HCT116 (cell line): Measurements from ENCODE around the gene TJP3. TPM values are rescaled to one million over a fixed set of nuclear protein-coding genes. Genes with fewer than 3 reads are reported as not detected.

Experiments used
- ATAC-seq: fragments of 200-7000 bp; cut with Tn5 transposase; 2 replicates; pipeline ENCODE4 v1.9.1; 2020; ENCODE audit warnings: mild to moderate bottlenecking, moderate library complexity
- BruUV-seq: library from RNA; stranded (reverse); fragments of 400-500 nt; replicated peaks from 2 replicates; lab custom pipeline; 2021; lab: Mats Ljungman, UMichigan
- CTCF ChIA-PET: fragments of 300-600 bp; sonication (Branson Sonifier 250); formaldehyde crosslinking; loops from one replicate; lab custom pipeline; 2021; ENCODE audit warnings: antibody characterized with exemption; lab: Charles Lee
- POLR2A ChIA-PET: fragments of 300-600, 350-600 bp; sonication (Branson Sonifier 250); formaldehyde crosslinking; loops from one replicate; lab custom pipeline; 2021; ENCODE audit warnings: antibody characterized with exemption; lab: Charles Lee
- RAD21 ChIA-PET, 2 experiments: fragments of 300-600 bp; sonication (Branson Sonifier 250); formaldehyde crosslinking; loops; one replicate each; lab custom pipeline; 2023; ENCODE audit warnings: low total read pairs in 2 of 2; ENCODE audit not compliant: uncharacterized antibody in 2 of 2, unreplicated experiment in 2 of 2, low non-redundant PET in 1 of 2; lab: Charles Lee
- DNase-seq: peaks from one replicate; pipeline ENCODE4 v3.0.0-alpha.2; 2010; ENCODE audit warnings: low read depth, low spot score
- H2AFZ ChIP-seq: fragments of 200-600 bp; shearing (Covaris generic), sonication (generic); 2 replicates; pipeline ENCODE4 v1.6.1; 2017; ENCODE audit warnings: low read depth, mixed run types, mixed read lengths, antibody characterized with exemption, low read length; ENCODE audit not compliant: poor library complexity, severe bottlenecking
- H3K27ac ChIP-seq: 2 replicates; pipeline ENCODE4 v1.5.1; 2012; ENCODE audit warnings: low read depth, low read length
- H3K27me3 ChIP-seq: fragments of 200-600 bp; sonication (generic); 2 replicates; pipeline ENCODE4 v1.6.1; 2016; ENCODE audit warnings: mixed run types, low read length, mixed read lengths; ENCODE audit not compliant: insufficient read depth
- H3K36me3 ChIP-seq, 2 experiments: fragments of 200-500 bp in 1 of 2; fragments of 200-600 bp in 1 of 2; sonication (Bioruptor generic) in 1 of 2; sonication (generic) in 1 of 2; 2 replicates each; pipeline versions ENCODE4 v1.5.1 to v1.6.1; 2014 to 2016; ENCODE audit warnings: low read length in 2 of 2, inconsistent platforms in 1 of 2, mixed read lengths in 1 of 2, mixed run types in 1 of 2; ENCODE audit not compliant: insufficient read depth in 2 of 2, control insufficient read depth in 1 of 2
- H3K4me1 ChIP-seq, 2 experiments: fragments of 200-600 bp in 1 of 2; sonication (generic) in 1 of 2; 2 replicates each; pipeline versions ENCODE4 v1.5.1 to v1.6.1; 2012 to 2017; ENCODE audit warnings: low read length in 2 of 2, inconsistent platforms in 1 of 2, mild to moderate bottlenecking in 1 of 2, mixed read lengths in 1 of 2, mixed run types in 1 of 2, moderate library complexity in 1 of 2; ENCODE audit not compliant: insufficient read depth in 2 of 2, control insufficient read depth in 1 of 2
- H3K4me2 ChIP-seq: fragments of 200-600 bp; sonication (generic); 2 replicates; pipeline ENCODE4 v1.6.1; 2017; ENCODE audit warnings: mixed run types, low read length, mixed read lengths
- H3K4me3 ChIP-seq, 2 experiments: fragments of 200-600 bp in 1 of 2; sonication (generic) in 1 of 2; replicated peaks in 1 of 2; 2 replicates each; pipeline ENCODE4 v1.5.1; 2011 to 2016; ENCODE audit warnings: low read length in 2 of 2, control low read depth in 1 of 2, low read depth in 1 of 2, mild to moderate bottlenecking in 1 of 2, mixed read lengths in 1 of 2, mixed run types in 1 of 2
- H3K79me2 ChIP-seq: fragments of 200-600 bp; sonication (generic); 2 replicates; pipeline ENCODE4 v1.6.1; 2017; ENCODE audit warnings: mild to moderate bottlenecking, mixed run types, low read length, moderate library complexity, mixed read lengths; ENCODE audit not compliant: insufficient read depth
- H3K9ac ChIP-seq: fragments of 200-600 bp; sonication (generic); 2 replicates; pipeline ENCODE4 v1.6.1; 2016; ENCODE audit warnings: low read length, mixed read lengths
- H3K9me2 ChIP-seq: fragments of 200-600 bp; sonication (generic), shearing (Covaris generic); 2 replicates; pipeline ENCODE4 v1.6.1; 2017; ENCODE audit warnings: mixed run types, mild to moderate bottlenecking, moderate library complexity; ENCODE audit not compliant: insufficient read depth
- H3K9me3 ChIP-seq, 2 experiments: fragments of 200-500 bp in 1 of 2; fragments of 200-600 bp in 1 of 2; sonication (Bioruptor generic) in 1 of 2; sonication (generic) in 1 of 2; 2 replicates each; pipeline ENCODE4 v1.6.1; 2014 to 2017; ENCODE audit warnings: low read length in 2 of 2, mixed read lengths in 2 of 2, inconsistent platforms in 1 of 2, low read depth in 1 of 2, mild to moderate bottlenecking in 1 of 2, mixed run types in 1 of 2, moderate library complexity in 1 of 2; ENCODE audit not compliant: control insufficient read depth in 1 of 2, insufficient read depth in 1 of 2
- H4K20me1 ChIP-seq: fragments of 200-600 bp; sonication (generic), shearing (Covaris generic); 2 replicates; pipeline ENCODE4 v1.6.1; 2017; ENCODE audit warnings: mixed run types, mild to moderate bottlenecking, moderate library complexity; ENCODE audit not compliant: insufficient read depth
- ATF3 ChIP-seq: IDR thresholded peaks from 2 replicates; pipeline ENCODE4 v1.6.1; 2012
- CBX3 ChIP-seq: IDR thresholded peaks from 2 replicates; pipeline ENCODE4 v1.6.1; 2012; ENCODE audit warnings: low read depth
- CTCF ChIP-seq, 3 experiments: fragments of 200-600 bp in 1 of 3; sonication (generic) in 1 of 3; IDR thresholded peaks in 2 of 3; conservative IDR thresholded peaks in 1 of 3; 2 replicates each; pipeline ENCODE4 v1.5.1; 2012 to 2017; ENCODE audit warnings: low read depth in 2 of 3, low read length in 2 of 3, antibody characterized with exemption in 1 of 3, borderline replicate concordance in 1 of 3, control low read depth in 1 of 3, mild to moderate bottlenecking in 1 of 3, mixed read lengths in 1 of 3, mixed run types in 1 of 3, moderate library complexity in 1 of 3; ENCODE audit not compliant: insufficient read depth in 1 of 3
- EGR1 ChIP-seq: IDR thresholded peaks from 2 replicates; pipeline ENCODE4 v1.6.1; 2012; ENCODE audit warnings: low read depth
- ELF1 ChIP-seq: IDR thresholded peaks from 2 replicates; pipeline ENCODE4 v1.6.1; 2012; ENCODE audit warnings: low read depth, borderline replicate concordance
- EZH2 ChIP-seq: fragments of 200-600 bp; sonication (generic); IDR thresholded peaks from 2 replicates; pipeline ENCODE4 v1.6.1; 2017; ENCODE audit warnings: antibody characterized with exemption, mixed run types
- FOSL1 ChIP-seq: IDR thresholded peaks from 2 replicates; pipeline ENCODE4 v1.6.1; 2012; ENCODE audit warnings: low read depth
- MAX ChIP-seq: IDR thresholded peaks from 2 replicates; pipeline ENCODE4 v1.6.1; 2012
- POLR2A ChIP-seq: IDR thresholded peaks from 2 replicates; pipeline ENCODE4 v1.7.0; 2011; ENCODE audit warnings: borderline replicate concordance; ENCODE audit not compliant: insufficient read depth, insufficient read length; ENCODE audit errors: extremely low read depth
- POLR2AphosphoS5 ChIP-seq: IDR thresholded peaks from 2 replicates; pipeline ENCODE4 v1.6.1; 2011; ENCODE audit warnings: mild to moderate bottlenecking, low read depth, low read length, moderate library complexity
- REST ChIP-seq: IDR thresholded peaks from 2 replicates; pipeline ENCODE4 v1.6.1; 2012; ENCODE audit warnings: low read depth
- SIN3A ChIP-seq: IDR thresholded peaks from 2 replicates; pipeline ENCODE4 v1.6.1; 2012; ENCODE audit warnings: low read depth
- SP1 ChIP-seq: IDR thresholded peaks from 2 replicates; pipeline ENCODE4 v1.6.1; 2012; ENCODE audit warnings: low read depth
- SRF ChIP-seq: IDR thresholded peaks from 2 replicates; pipeline ENCODE4 v1.6.1; 2012; ENCODE audit warnings: low read depth
- TCF7L2 ChIP-seq: IDR thresholded peaks from 2 replicates; pipeline ENCODE4 v1.7.0; 2011; ENCODE audit warnings: borderline replicate concordance, inconsistent platforms; ENCODE audit not compliant: insufficient read depth, insufficient read length; ENCODE audit errors: extremely low read depth
- YY1 ChIP-seq: IDR thresholded peaks from 2 replicates; pipeline ENCODE4 v1.6.1; 2011; ENCODE audit warnings: low read length, low read depth, moderate library complexity, mild to moderate bottlenecking; ENCODE audit not compliant: insufficient replicate concordance; ENCODE audit errors: extremely low read depth
- ZNF274 ChIP-seq: fragments of 200-500 bp; sonication (Bioruptor generic); IDR thresholded peaks from 2 replicates; pipeline ENCODE4 v1.6.1; 2014; ENCODE audit warnings: mild to moderate bottlenecking, low read depth, low read length, inconsistent platforms
- intact Hi-C: fragments of 100-400 bp; cut with micrococcal nuclease; formaldehyde crosslinking; loops from 2 replicates; pipeline ENCODE4 v1.10.0; 2022
- total RNA-seq: library from RNA; stranded (reverse); gene quantifications from one replicate; pipeline ENCODE4 v1.2.1, GENCODE V29; 2021; ENCODE audit not compliant: unreplicated experiment

The TJP3 gene
- total RNA-seq, 1 experiment from 2014 or later: 69.6 TPM

DNA sequence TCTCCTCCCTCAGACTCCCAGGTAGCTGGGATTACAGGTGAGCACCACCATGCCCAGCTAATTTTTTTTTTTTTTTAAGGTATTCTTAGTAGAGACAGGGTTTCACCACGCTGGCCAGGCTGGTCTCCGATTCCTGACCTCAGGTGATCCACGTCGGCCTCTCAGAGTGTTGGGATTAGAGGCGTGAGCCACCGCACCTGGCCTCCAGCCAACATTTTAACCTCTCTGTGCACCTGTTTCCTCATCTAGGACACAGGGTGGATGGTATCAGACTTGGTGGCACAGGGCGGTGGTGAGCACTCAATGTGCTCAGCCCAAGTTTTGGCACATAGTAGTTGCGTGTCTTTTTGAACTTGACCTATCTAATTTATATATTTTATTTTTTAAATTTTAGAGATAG, 40.8 kb downstream of the TJP3 start:
- no peak overlapping the region for H3K4me2 ChIP-seq
- no peak for DNase-seq
- H3K4me3 ChIP-seq: no peak overlapping the region
- no peaks in the 10 kb centered on the region for H3K79me2 ChIP-seq
- no peak overlapping the region for H3K9ac ChIP-seq
- intact Hi-C loops: no loop called here
- H3K9me3 ChIP-seq: no peaks in the 10 kb centered on the region
- RAD21 ChIA-PET: interaction anchor here in 1 of 2 experiments (0.6 kb wide), 1 partner anchor 81 kb away, joined by 4 read pairs; no protein-coding TSS in a partner anchor
- no peak for ATAC-seq
- H3K27ac ChIP-seq: no peak overlapping the region
- H2AFZ ChIP-seq: no peak overlapping the region
- POLR2A ChIA-PET: interaction anchor here (1.1 kb wide), 1 partner anchor 14 kb away, joined by 4 read pairs; the partner anchor contains the start of gene MRPL54
- H3K9me2 ChIP-seq: no peaks in the 10 kb centered on the region
- H4K20me1 ChIP-seq: no peaks in the 10 kb centered on the region
- no peaks in the 10 kb centered on the region for H3K4me1 ChIP-seq
- TF ChIP-seq SP1: no peak
- no peak for TF ChIP-seq REST
- TF ChIP-seq ELF1: no peak
- TF ChIP-seq ATF3: no peak
- TF ChIP-seq FOSL1: no peak
- no peak for TF ChIP-seq CBX3
- TF ChIP-seq YY1: no peak
- TF ChIP-seq TCF7L2: no peak
- no peak for TF ChIP-seq EGR1
- TF ChIP-seq CTCF (IDR thresholded peaks at IDR 0.05 in 2 of 3, conservative IDR thresholded peaks at IDR 0.05 in 1 of 3; ENCODE audit: borderline replicate concordance in 1 of 3, insufficient read depth in 1 of 3, low read depth in 2 of 3, low read length in 2 of 3): no peak
- no peak for TF ChIP-seq POLR2AphosphoS5
- TF ChIP-seq MAX: no peak
- TF ChIP-seq SRF: no peak
- no peak for TF ChIP-seq SIN3A
- no peak for TF ChIP-seq ZNF274
- no peak for TF ChIP-seq EZH2
- TF ChIP-seq POLR2A: no peak
- no TSS peak for BruUV-seq
- H3K27me3 ChIP-seq: no peaks in the 10 kb centered on the region
- CTCF ChIA-PET: no interaction called here
- peaks cover 0 to 3% of the 10 kb centered on the region in 2 experiments; a peak in 2 of 4 replicates for H3K36me3 ChIP-seq
